Measurements from ENCODE around the gene SEMA6B. TPM values are rescaled to one million over a fixed set of nuclear protein-coding genes. Genes with fewer than 3 reads are reported as not detected.

SEMA6B gene
- total and polyA plus RNA-seq, 2 of the 8 experiments (the other 6 are each of a cell fraction or from before 2014, with no cell fraction given) = 31.3 to 54.4 TPM

GRCh38 chr19:4606921-4607678 is 47.6 kb upstream of the SEMA6B start (continued):
- 0 out of 2 replicates have a peak, but pooled peaks have one; percentile 43 for TF ChIP-seq ATF2 (IDR thresholded peaks at IDR 0.05; ENCODE audit: low read length)
- TF ChIP-seq E2F6 (IDR thresholded peaks at IDR 0.05) = peak; percentile 61; the same call in 1 of the 2 replicates
- TF ChIP-seq SP1 (IDR thresholded peaks at IDR 0.05; ENCODE audit: low read depth, low read length) = no peak
- TF ChIP-seq MAX (IDR thresholded peaks at IDR 0.05) = peak; percentile 69
- TF ChIP-seq HDAC2 (IDR thresholded peaks at IDR 0.05; ENCODE audit: borderline replicate concordance in 1 of 2, low read depth in 2 of 2, low read length in 2 of 2) = peak in 1 of 2 experiments; percentile 18; a peak in 2 of 4 replicates
- no peak for TF ChIP-seq ZNF274 (IDR thresholded peaks at IDR 0.05; ENCODE audit: borderline replicate concordance, extremely low read depth, low read length)
- no peak for TF ChIP-seq CBX8 (IDR thresholded peaks at IDR 0.05; ENCODE audit: borderline replicate concordance, low read depth, low read length)
- 0 out of 2 replicates have a peak, but pooled peaks have one; percentile 31 for TF ChIP-seq ATF3 (IDR thresholded peaks at IDR 0.05; ENCODE audit: insufficient read depth, low read depth, low read length)
- TF ChIP-seq CTBP2 (IDR thresholded peaks at IDR 0.05; ENCODE audit: borderline replicate concordance, insufficient read depth, insufficient read length, low read length) = no peak
- TF ChIP-seq CTCF (IDR thresholded peaks at IDR 0.05; ENCODE audit: control extremely low read depth in 1 of 3, insufficient read depth in 1 of 3, low read depth in 1 of 3, low read length in 3 of 3) = peak; percentile 50 to 68 (median 62)
- peak; percentile 29 to 44; a peak in 1 of 4 replicates for TF ChIP-seq SIN3A (conservative IDR thresholded peaks at IDR 0.05 in 1 of 2, IDR thresholded peaks at IDR 0.05 in 1 of 2; ENCODE audit: low read depth in 1 of 2, low read length in 2 of 2)
- TF ChIP-seq SP2 (IDR thresholded peaks at IDR 0.05; ENCODE audit: low read length) = no peak
- no peak for TF ChIP-seq EP300 (IDR thresholded peaks at IDR 0.05; ENCODE audit: borderline replicate concordance in 1 of 2, low read depth in 2 of 2, low read length in 2 of 2)
- peak; percentile 6; the same call in 1 of the 2 replicates for TF ChIP-seq CREB1 (IDR thresholded peaks at IDR 0.05)
- TF ChIP-seq KDM1A (IDR thresholded peaks at IDR 0.05; ENCODE audit: borderline replicate concordance, low read length) = peak; percentile 82
- no peak for TF ChIP-seq CHD1 (IDR thresholded peaks at IDR 0.05; ENCODE audit: low read depth, low read length)

All from H1 (cell line).